Raji (cell line): ENCODE results near the gene TENT5A.

Experiments
- POLR2A ChIP-seq: IDR thresholded peaks from 2 replicates; pipeline ENCODE4 v1.6.1; 2011; ENCODE audit warnings: low read depth, low read length, control low read depth; ENCODE audit not compliant: insufficient read depth

The TENT5A gene

GRCh38 chr6:81741689-81742088, 10.8 kb downstream of the TENT5A start:
- no peak for TF ChIP-seq POLR2A

- no peak for TF ChIP-seq POLR2A
Measured at GRCh38 chr6:81739230-81740195, 13.0 kb downstream of the TENT5A start.

- TF ChIP-seq POLR2A = no peak
Measured at GRCh38 chr6:81736428-81736827, 16.1 kb downstream of the TENT5A start.

DNA sequence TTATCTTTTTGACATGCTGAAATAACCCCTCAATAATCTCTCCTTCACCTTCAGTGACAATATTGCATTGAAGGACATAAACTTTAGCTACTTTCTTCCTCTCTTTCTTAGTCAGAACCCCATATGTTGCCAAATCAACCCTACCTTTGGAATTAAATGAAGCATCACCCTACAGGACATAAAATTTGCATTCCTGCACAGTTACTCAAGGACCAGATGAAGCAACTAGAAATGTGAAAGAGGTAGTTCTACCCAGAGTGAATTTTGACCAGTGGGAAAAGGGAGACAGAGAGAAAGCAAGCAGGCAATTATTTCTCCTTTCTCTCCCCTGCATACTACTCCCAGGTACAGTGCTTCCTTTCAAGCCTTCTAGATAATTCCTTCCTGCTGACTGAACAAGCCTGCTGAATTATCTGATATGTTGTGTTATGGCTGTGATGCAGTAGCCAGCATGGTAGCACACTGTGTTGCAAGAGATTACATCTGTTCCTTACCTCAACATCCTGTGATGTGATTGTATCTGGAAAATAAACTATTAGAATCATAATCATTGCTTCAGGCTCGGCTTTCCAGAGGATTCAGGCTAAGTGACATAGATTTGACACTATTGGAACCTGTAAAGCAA, 16.6 kb downstream of the TENT5A start:
- TF ChIP-seq POLR2A = no peak

DNA sequence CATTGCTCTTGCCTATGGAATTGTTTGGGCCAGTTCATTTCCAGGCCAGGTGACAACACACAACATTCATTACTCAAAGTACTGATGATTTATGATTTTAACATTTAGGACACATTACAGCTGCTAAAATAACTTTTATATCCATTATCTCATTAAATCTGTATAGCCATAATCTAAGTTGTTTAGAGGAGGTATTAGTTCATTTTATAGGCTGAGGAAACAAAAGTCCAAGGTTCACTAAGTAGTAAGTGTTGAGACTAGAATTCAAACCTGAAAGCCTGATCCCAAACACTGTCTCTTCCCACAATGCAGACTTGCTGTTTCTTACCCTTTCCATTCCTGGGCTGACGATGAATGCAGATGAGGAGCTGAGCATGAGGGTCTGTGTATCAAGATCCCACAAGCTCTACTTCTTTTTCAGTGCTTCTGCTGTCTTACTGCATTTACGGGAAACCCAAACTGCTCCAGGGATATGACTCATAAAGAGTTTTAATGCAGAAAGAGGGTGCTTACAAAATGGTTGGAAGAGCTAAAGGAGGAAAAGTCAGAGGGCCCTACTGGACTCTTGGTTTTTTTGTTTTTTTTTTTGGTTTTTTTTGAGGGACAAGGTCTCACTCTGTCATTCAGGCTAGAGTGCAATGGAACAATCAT, 17.9 kb downstream of the TENT5A start:
- TF ChIP-seq POLR2A = no peak

DNA sequence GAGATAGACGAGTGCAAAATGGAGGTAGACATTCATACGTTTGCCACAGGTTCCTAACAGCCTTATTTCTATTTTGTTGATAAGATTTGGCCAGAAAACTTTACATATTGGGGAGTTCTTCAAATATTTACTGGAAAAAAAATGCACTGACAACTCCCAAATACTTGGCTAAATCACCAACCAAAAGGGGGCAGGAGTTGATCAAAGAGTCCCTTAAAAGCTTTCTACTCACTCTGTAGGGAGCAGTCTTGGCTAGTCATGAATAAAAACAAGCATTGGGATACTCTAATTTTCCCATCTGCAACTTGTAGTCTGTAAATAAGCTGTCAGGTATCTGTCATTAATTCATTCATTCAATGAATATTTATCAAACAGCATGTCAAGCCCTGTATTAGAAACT, 18.4 kb downstream of the TENT5A start:
- TF ChIP-seq POLR2A = no peak

- no peak for TF ChIP-seq POLR2A
Measured at GRCh38 chr6:81731814-81732213, 20.7 kb downstream of the TENT5A start.

DNA sequence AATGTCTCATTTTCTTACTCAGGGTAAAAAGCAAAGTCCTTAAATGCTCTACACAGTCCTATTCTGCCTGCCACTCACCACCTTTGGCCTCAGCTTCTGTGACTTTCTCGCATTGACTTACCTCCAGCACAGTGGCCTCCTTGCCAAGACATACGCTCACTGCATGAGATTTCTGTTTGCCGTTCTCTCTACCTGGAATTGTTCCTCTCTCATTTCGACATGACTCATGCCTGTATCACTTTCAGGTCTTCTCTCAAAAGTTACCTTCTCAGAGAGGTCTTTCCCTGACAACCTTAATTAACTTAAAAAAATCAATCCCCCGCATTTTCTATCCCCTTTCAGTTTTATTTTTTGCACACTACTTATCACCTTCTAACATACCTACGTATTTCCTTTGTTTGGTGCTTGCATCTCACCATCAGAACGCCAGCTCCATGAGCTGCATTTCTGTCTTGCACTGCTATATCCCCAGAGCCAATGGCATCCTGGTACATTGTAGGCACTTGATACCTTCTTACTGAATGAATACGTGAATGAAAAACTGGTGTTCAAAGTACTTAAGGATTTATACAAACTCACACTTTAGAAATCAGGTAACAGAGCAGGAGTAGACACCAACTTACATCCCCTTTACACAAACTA, 24.5 kb downstream of the TENT5A start:
- no peak for TF ChIP-seq POLR2A

DNA sequence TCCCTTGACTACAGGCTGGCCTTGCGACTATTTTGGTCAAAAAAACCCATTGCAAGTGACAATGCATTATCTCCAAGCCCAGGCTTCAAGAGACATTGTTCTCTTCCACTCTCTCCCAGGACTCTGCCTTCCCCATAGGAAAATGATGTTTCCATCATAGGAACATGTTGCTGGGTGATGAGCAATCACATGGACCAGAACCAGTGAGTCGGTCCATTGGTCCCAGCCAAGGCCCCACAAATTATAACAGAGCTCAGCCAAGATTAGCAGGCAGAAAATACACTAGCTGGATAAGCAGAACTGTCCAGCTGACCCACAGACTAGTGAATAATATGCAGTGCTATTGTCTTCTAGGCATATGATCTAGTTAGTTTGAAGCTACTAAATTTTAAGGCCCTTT, 27.4 kb downstream of the TENT5A start:
- no peak for TF ChIP-seq POLR2A

- TF ChIP-seq POLR2A = no peak
Measured at GRCh38 chr6:81722506-81723223, 29.8 kb downstream of the TENT5A start.

GRCh38 chr6:81720427-81720826, 32.1 kb downstream of the TENT5A start:
- no peak for TF ChIP-seq POLR2A

DNA sequence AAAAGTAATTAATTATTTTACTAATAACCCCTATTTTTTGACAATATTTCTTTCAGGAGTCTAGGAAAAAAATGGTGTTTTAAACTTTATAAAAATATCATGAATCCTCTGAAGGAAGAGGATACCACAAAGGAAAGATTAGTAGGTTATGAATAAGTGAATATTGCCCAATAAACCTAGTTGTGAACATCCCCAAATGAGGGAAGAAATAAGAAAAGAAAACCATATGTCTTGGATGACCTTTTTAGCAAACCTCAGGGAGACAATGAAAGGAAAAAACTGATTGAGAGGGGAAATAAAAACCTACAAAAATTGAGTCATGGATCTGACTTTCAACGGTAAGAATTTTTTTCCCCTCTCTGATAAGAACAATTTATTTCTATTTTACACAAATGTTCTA, 34.4 kb downstream of the TENT5A start:
- TF ChIP-seq POLR2A = no peak

DNA sequence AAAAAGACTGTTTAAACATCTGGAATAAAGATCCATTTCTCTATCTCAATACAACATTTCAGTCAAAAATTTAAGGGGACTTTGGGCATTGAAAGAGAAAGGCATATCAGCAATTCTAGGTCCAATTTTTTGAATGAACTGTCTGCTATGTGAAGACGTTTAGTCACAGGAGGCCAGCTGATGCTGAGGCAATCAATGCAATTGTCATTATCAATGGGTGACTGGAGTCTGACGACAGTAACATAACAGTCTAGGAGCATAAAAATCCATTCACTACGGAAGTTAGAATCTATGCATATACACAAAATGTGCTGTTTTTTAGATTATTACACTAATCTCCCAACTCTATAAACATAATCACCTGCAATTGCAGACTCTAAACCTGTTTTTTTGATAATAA, 37.8 kb downstream of the TENT5A start:
- no peak for TF ChIP-seq POLR2A

- TF ChIP-seq POLR2A = no peak
Measured at GRCh38 chr6:81713205-81713604, 39.3 kb downstream of the TENT5A start.
